ACHN (cell line): ENCODE data around the gene MOCS2.

Experiments
- DNase-seq: peaks from one replicate; pipeline ENCODE4 v3.0.0-alpha.2; 2015
- in situ Hi-C: cut with HindIII; loops from 2 replicates; pipeline ENCODE4 v1.10.0; 2017; ENCODE audit warnings: low sequenced_read_pairs, low pct_ligation_motif_present, low pct_unique_long_range_greater_than_20kb

MOCS2 gene

DNA sequence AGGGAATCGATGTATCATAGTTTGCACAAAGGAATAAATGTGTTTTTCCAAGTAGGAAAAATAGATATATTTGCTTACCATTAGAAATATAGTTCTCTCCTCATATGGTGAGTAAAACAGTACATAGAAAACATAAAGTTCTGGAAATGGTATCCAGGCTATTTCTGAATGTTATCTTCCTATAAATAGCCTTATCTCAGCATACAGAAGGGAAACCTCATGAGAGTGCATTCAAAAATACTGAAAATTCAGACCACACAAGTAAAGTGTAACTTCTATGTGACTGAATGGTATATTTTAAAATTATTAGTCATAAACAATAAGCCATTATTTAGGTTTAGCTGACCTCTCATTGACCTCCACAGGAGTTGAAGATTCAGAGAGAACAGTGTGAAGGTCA lies 43.5 kb downstream of the MOCS2 start:
- in situ Hi-C loops = no loop called here

GRCh38 chr5:53063791-53064190 lies 45.8 kb downstream of the MOCS2 start:
- no peak for DNase-seq
- in situ Hi-C loops = no loop called here

More for the DNA sequence above, 43.5 kb downstream of the MOCS2 start:
- DNase-seq = no peak

DNA sequence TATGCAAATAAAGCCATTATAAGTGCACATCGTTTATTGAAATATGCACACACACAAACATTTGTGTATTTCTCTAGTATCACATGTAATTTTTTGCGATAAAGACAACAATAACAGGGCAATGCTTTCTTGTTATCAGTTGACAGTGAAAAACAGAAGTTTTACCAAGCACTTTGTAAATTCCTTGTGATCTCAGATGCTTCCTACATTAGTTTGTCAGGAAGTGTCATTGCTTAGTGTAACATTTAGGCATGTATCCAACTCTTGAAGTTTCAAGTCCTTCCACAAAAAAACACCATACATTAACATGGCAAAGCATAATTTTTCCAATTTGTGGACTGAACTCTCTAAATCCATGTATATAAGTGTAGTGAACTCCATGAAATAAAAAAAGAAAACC lies 46.4 kb downstream of the MOCS2 start:
- no peak for DNase-seq
- in situ Hi-C loops = no loop called here

DNA sequence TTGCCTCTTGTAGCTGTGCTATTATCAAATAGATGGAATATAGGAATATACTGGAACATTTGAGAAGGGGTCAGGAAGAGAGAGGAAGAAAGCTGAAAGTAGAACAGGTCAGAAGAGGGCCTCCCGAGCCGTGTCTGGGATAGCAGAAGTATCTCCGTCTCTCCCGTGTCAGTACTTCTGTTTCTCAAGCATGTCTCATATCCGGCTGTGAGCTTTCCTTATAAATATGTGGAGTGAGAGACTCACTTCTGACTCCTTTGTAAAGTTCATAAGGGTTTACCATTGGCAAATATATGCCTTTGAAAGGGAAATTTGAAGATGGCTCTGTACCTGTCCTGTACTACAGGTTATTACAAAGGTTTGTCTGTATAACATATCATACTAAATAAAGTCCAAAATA lies 50.3 kb downstream of the MOCS2 start:
- DNase-seq = no peak
- in situ Hi-C loops = no loop called here

DNA sequence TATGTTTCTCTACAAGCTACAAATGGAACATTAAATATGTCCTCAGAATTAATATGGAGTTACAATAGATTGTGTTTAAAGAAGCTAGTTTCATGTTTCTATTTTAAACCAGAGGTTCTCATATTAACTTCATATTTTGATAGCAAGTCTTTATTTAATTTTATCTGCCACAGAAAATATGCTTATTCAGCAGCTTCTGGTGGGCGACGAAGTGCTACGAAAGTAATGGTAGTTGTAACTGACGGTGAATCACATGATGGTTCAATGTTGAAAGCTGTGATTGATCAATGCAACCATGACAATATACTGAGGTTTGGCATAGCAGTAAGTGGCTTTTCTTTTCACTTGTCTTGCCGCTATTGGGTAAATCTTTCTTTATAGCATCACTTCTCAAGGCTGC lies 54.2 kb downstream of the MOCS2 start:
- DNase-seq = no peak
- in situ Hi-C loops = no loop called here

DNA sequence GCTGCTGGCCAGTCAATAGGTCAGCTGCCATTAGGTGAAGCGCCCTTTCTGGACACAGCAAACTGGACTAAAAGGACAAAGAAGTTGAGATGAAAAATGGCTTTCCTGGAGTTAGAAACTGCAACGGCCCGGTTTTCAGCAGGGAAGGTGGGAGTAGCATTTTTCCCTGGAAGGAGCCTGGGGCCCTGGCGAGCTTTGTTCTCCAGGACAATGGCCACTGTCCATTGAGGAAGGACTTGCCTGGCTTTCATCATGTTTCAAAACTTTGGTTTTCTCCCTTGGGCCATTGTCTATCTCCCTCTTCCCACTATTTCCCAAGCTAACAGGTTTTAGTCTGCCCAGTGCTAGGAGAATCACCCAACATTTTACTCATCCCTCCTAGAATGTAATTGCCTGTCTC lies 56.2 kb downstream of the MOCS2 start:
- no peak for DNase-seq
- in situ Hi-C loops = no loop called here

DNA sequence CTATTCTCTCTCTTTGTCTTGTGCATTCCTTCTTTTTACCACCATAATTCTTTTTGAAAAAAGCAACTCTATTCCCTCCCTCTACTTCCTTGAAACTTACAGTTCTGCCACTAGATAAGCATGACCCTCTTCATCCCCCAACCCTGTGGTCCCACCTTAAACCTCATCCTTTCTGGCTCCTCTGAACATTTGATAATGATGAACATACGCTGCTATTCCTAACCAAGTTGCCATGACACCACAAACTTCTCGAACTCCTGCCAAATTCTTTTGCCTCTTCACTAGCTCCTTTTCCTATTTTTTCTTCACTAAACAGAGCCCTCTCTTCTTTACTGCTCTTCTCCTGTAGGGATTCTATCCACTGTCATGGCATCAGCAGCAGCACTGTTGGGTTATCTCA lies 57.1 kb downstream of the MOCS2 start:
- in situ Hi-C loops = no loop called here
- no peak for DNase-seq

GRCh38 chr5:53048248-53048647 lies 61.3 kb downstream of the MOCS2 start:
- no peak for DNase-seq
- in situ Hi-C loops = no loop called here
